ENCODE results near the gene HEATR5A.

DNA sequence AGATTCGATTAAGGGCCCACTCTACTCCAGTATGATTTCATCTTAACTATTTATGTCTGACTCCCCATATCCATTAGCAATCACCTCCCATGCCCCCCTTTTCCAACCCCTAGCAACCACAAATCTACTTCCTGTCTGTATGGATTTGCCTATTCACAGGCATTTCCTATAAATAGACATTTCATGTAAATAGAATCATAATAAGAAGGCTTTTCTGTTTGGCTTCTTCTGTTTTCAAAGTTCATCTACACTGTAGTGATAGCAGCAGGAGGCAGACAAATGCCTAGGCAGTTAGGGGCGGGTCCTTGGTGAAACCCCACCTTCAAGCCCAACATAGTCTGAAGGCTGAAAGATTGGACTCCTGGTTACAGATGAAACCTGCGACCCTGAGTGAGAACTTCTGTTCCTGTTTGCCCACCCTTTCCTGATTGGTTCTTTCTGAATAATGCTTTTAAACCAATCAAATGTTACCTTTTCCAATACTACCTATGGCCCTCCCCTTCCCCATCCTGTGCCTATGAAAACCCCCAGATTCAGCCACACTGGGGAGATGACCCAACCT, 150.6 kb downstream of the HEATR5A start:
- no peak for TF ChIP-seq GATA2 (IDR thresholded peaks at IDR 0.05; ENCODE audit: low read depth, low read length)
- TF ChIP-seq GATA3 (IDR thresholded peaks at IDR 0.05; ENCODE audit: low read depth, low read length) = no peak

All from SH-SY5Y (cell line).